ENCODE data around the gene SNX25.

DNA sequence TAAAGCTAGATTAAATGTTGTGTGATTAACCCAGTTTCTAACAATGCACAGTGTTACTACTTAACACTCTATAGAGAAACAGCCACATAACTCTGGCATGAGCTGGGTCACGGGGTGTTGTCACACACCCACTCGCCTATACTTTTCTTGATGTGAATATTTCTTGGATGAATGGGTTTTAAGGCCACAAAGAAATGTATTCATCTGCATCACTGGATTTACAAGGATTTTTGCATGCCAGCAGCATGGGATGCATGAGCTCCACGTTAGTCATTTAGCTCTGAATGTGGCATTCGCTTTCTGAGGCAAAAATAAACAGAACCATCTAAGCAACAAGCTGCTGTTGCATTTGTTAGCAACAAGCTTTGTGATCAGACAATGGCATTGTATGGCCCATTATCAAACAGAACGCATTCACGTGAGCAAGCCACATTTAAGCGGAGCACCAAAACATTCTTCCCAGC, 96.6 kb downstream of the SNX25 start:
- no peak for TF ChIP-seq POLR2A (IDR thresholded peaks at IDR 0.05; ENCODE audit: low read depth)
- TF ChIP-seq, protein P1, sequence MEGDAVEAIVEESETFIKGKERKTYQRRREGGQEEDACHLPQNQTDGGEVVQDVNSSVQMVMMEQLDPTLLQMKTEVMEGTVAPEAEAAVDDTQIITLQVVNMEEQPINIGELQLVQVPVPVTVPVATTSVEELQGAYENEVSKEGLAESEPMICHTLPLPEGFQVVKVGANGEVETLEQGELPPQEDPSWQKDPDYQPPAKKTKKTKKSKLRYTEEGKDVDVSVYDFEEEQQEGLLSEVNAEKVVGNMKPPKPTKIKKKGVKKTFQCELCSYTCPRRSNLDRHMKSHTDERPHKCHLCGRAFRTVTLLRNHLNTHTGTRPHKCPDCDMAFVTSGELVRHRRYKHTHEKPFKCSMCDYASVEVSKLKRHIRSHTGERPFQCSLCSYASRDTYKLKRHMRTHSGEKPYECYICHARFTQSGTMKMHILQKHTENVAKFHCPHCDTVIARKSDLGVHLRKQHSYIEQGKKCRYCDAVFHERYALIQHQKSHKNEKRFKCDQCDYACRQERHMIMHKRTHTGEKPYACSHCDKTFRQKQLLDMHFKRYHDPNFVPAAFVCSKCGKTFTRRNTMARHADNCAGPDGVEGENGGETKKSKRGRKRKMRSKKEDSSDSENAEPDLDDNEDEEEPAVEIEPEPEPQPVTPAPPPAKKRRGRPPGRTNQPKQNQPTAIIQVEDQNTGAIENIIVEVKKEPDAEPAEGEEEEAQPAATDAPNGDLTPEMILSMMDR (IDR thresholded peaks at IDR 0.05) = no peak

Data from esophagus muscularis mucosa (tissue), 3 donors.